ENCODE results near the gene BCR. TPM values are rescaled to one million over a fixed set of nuclear protein-coding genes. Genes with fewer than 3 reads are reported as not detected.

Gene BCR
- polyA plus RNA-seq, 1 donor (not counting 4 experiments of a cell fraction or from before 2014, with no cell fraction given): 25.8 TPM

GRCh38 chr22:23222033-23222792 lies 41.9 kb downstream of the BCR start:
- dilution Hi-C loops (cut with MboI; ENCODE audit: extremely low pct_ligation_motif_present, low sequenced_read_pairs): no loop called here
- H3K79me2 ChIP-seq (ENCODE audit: control insufficient read depth, insufficient read depth, low read length): peaks cover 78% of the 10 kb centered on the region
- no peak overlapping the region for H3K27ac ChIP-seq (ENCODE audit: control insufficient read depth, insufficient read depth, low read length)
- H3K9me1 ChIP-seq (ENCODE audit: control insufficient read depth, extremely low read depth, insufficient read depth, low read length): peaks cover 3% of the 10 kb centered on the region
- no peaks in the 10 kb centered on the region for H3K9me3 ChIP-seq (ENCODE audit: control insufficient read depth, low read depth, low read length)
- H4K20me1 ChIP-seq (ENCODE audit: control insufficient read depth, extremely low read depth, insufficient read depth, low read length): no peaks in the 10 kb centered on the region
- FAIRE-seq (no peak), DNase-seq (ENCODE audit: low read depth, low spot score) (no peak)
- TF ChIP-seq CTCF (optimal IDR thresholded peaks at IDR 0.05 in 1 of 3, IDR thresholded peaks at IDR 0.05 in 1 of 3, conservative IDR thresholded peaks at IDR 0.05 in 1 of 3; ENCODE audit: extremely low read depth in 1 of 3, insufficient read depth in 2 of 3, low read length in 3 of 3) (no peak), EZH2 (IDR thresholded peaks at IDR 0.05; ENCODE audit: low read length) (no peak)
- H3K9ac ChIP-seq (ENCODE audit: control insufficient read depth, extremely low read depth, insufficient read depth, low read length): no peak overlapping the region
- H3K4me2 ChIP-seq (ENCODE audit: control insufficient read depth, extremely low read depth, insufficient read depth, low read depth, low read length): no peak overlapping the region
- H3K36me3 ChIP-seq (ENCODE audit: control insufficient read depth in 2 of 2, extremely low read depth in 1 of 2, insufficient read depth in 2 of 2, low read length in 2 of 2): no peaks in the 10 kb centered on the region
- no peak overlapping the region for H2AFZ ChIP-seq (ENCODE audit: control insufficient read depth, low read length)
- H3K4me3 ChIP-seq (ENCODE audit: control insufficient read depth in 2 of 3, extremely low read depth in 1 of 3, insufficient read depth in 2 of 3, low read depth in 1 of 3, low read length in 3 of 3): no peak overlapping the region
- H3K4me1 ChIP-seq (ENCODE audit: control insufficient read depth, extremely low read depth, insufficient read depth, low read length): peaks cover 64% of the 10 kb centered on the region
- no peaks in the 10 kb centered on the region for H3K27me3 ChIP-seq (ENCODE audit: control insufficient read depth, extremely low read depth, insufficient read depth, low read length)

- dilution Hi-C loops (cut with MboI; ENCODE audit: extremely low pct_ligation_motif_present, low sequenced_read_pairs): no loop called here
- Histone ChIP-seq H2AFZ (ENCODE audit: control insufficient read depth, low read length) (no peak overlapping the region), H3K4me1 (ENCODE audit: control insufficient read depth, extremely low read depth, insufficient read depth, low read length) (peaks cover 70% of the 10 kb centered on the region), H4K20me1 (ENCODE audit: control insufficient read depth, extremely low read depth, insufficient read depth, low read length) (no peaks in the 10 kb centered on the region), H3K4me2 (ENCODE audit: control insufficient read depth, extremely low read depth, insufficient read depth, low read depth, low read length) (no peak overlapping the region), H3K27ac (ENCODE audit: control insufficient read depth, insufficient read depth, low read length) (no peak overlapping the region), H3K9ac (ENCODE audit: control insufficient read depth, extremely low read depth, insufficient read depth, low read length) (no peak overlapping the region), H3K9me1 (ENCODE audit: control insufficient read depth, extremely low read depth, insufficient read depth, low read length) (peaks cover 3% of the 10 kb centered on the region), H3K79me2 (ENCODE audit: control insufficient read depth, insufficient read depth, low read length) (peaks cover 78% of the 10 kb centered on the region), H3K27me3 (ENCODE audit: control insufficient read depth, extremely low read depth, insufficient read depth, low read length) (no peaks in the 10 kb centered on the region), H3K4me3 (ENCODE audit: control insufficient read depth in 2 of 3, extremely low read depth in 1 of 3, insufficient read depth in 2 of 3, low read depth in 1 of 3, low read length in 3 of 3) (no peak overlapping the region), H3K9me3 (ENCODE audit: control insufficient read depth, low read depth, low read length) (no peaks in the 10 kb centered on the region), H3K36me3 (ENCODE audit: control insufficient read depth in 2 of 2, extremely low read depth in 1 of 2, insufficient read depth in 2 of 2, low read length in 2 of 2) (no peaks in the 10 kb centered on the region)
- no peak for TF ChIP-seq EZH2 (IDR thresholded peaks at IDR 0.05; ENCODE audit: low read length)
- FAIRE-seq (no peak), DNase-seq (ENCODE audit: low read depth, low spot score) (no peak)
Observed at GRCh38 chr22:23222793-23223568, 42.7 kb downstream of the BCR start.
